Muscle layer of duodenum (tissue), 2 donors: Measurements from ENCODE around the gene STK32C.
"Not testable (repeated sequence)": the region's sequence is repeated elsewhere in the genome, so short reads cannot be mapped to it uniquely, and the experiment has no call there.

Experiments
- H3K27ac ChIP-seq: one replicate; pipeline ENCODE4 v1.7.0; 2013; ENCODE audit warnings: mild to moderate bottlenecking, low read length
- H3K27me3 ChIP-seq: one replicate; pipeline ENCODE4 v1.7.0; 2013; ENCODE audit warnings: low read depth, mild to moderate bottlenecking, control low read depth, low read length
- H3K36me3 ChIP-seq, 2 donors: one replicate each; pipeline ENCODE4 v1.7.0; 2013; ENCODE audit warnings: low read length in 2 of 2, control low read depth in 1 of 2, mild to moderate bottlenecking in 1 of 2; ENCODE audit not compliant: insufficient read depth in 2 of 2, control insufficient read depth in 1 of 2
- H3K4me1 ChIP-seq, 2 donors: one replicate each; pipeline ENCODE4 v1.7.0; 2013; ENCODE audit warnings: low read length in 2 of 2, mild to moderate bottlenecking in 2 of 2, control low read depth in 1 of 2, moderate library complexity in 1 of 2; ENCODE audit not compliant: insufficient read depth in 2 of 2, control insufficient read depth in 1 of 2
- H3K4me3 ChIP-seq, 2 donors: one replicate each; pipeline ENCODE4 v1.7.0; 2013; ENCODE audit warnings: low read length in 2 of 2, low read depth in 1 of 2, mild to moderate bottlenecking in 1 of 2
- H3K9me3 ChIP-seq, 2 donors: one replicate each; pipeline ENCODE4 v1.7.0; 2013; ENCODE audit warnings: low read length in 2 of 2, control low read depth in 1 of 2, mild to moderate bottlenecking in 1 of 2; ENCODE audit not compliant: control insufficient read depth in 1 of 2
- donor health status: healthy.

Gene STK32C

GRCh38 chr10:132165416-132165980, 142.3 kb downstream of the STK32C start:
- Histone ChIP-seq H3K4me1 (peaks cover 0 to 16% of the 10 kb centered on the region in 2 donors), H3K9me3 (no peaks in the 10 kb centered on the region), H3K36me3 (peaks cover 0 to 7% of the 10 kb centered on the region in 2 donors), H3K27ac (no peak overlapping the region), H3K27me3 (no peaks in the 10 kb centered on the region), H3K4me3 (no peak overlapping the region)

- peaks cover 0 to 16% of the 10 kb centered on the region in 2 donors for H3K4me1 ChIP-seq
- no peaks in the 10 kb centered on the region for H3K9me3 ChIP-seq
- H3K4me3 ChIP-seq = no peak overlapping the region
- no peak overlapping the region for H3K27ac ChIP-seq
- peaks cover 0 to 3% of the 10 kb centered on the region in 2 donors for H3K36me3 ChIP-seq
- no peaks in the 10 kb centered on the region for H3K27me3 ChIP-seq
Observed at GRCh38 chr10:132164761-132165278, 142.9 kb downstream of the STK32C start.

GRCh38 chr10:132163826-132164515, 143.8 kb downstream of the STK32C start:
- Histone ChIP-seq H3K27ac (no peak overlapping the region), H3K9me3 (no peaks in the 10 kb centered on the region), H3K27me3 (no peaks in the 10 kb centered on the region), H3K4me3 (no peak overlapping the region), H3K4me1 (peaks cover 0 to 16% of the 10 kb centered on the region in 2 donors), H3K36me3 (peaks cover 0 to 3% of the 10 kb centered on the region in 2 donors)

- H3K4me3 ChIP-seq = no peak overlapping the region
- H3K27me3 ChIP-seq = no peaks in the 10 kb centered on the region
- peaks cover 0 to 16% of the 10 kb centered on the region in 2 donors for H3K4me1 ChIP-seq
- no peak overlapping the region for H3K27ac ChIP-seq
- H3K36me3 ChIP-seq = peaks cover 0 to 3% of the 10 kb centered on the region in 2 donors
- H3K9me3 ChIP-seq = no peaks in the 10 kb centered on the region
Observed at GRCh38 chr10:132163278-132163765, 144.4 kb downstream of the STK32C start.

- no peak overlapping the region for H3K27ac ChIP-seq
- H3K9me3 ChIP-seq = no peaks in the 10 kb centered on the region
- H3K27me3 ChIP-seq = no peaks in the 10 kb centered on the region
- H3K4me1 ChIP-seq = peaks cover 0 to 16% of the 10 kb centered on the region in 2 donors
- H3K4me3 ChIP-seq = no peak overlapping the region
- H3K36me3 ChIP-seq = no peaks in the 10 kb centered on the region
Observed at GRCh38 chr10:132162590-132163277, 145.0 kb downstream of the STK32C start.

- no peaks in the 10 kb centered on the region for H3K9me3 ChIP-seq
- no peak overlapping the region for H3K27ac ChIP-seq
- peaks cover 0 to 16% of the 10 kb centered on the region in 2 donors for H3K4me1 ChIP-seq
- no peaks in the 10 kb centered on the region for H3K36me3 ChIP-seq
- H3K4me3 ChIP-seq = no peak overlapping the region
- no peaks in the 10 kb centered on the region for H3K27me3 ChIP-seq
Observed at GRCh38 chr10:132162021-132162531, 145.7 kb downstream of the STK32C start.

GRCh38 chr10:132160834-132161622, 146.7 kb downstream of the STK32C start:
- not testable (repeated sequence) for H3K36me3 ChIP-seq, H3K27ac ChIP-seq, H3K27me3 ChIP-seq, H3K9me3 ChIP-seq, H3K4me3 ChIP-seq
- peaks cover 0 to 16% of the 10 kb centered on the region in 2 donors for H3K4me1 ChIP-seq

- H3K27ac ChIP-seq = not testable (repeated sequence)
Observed at GRCh38 chr10:132160231-132160630, 147.5 kb downstream of the STK32C start.

GRCh38 chr10:132159302-132160230, 148.2 kb downstream of the STK32C start:
- H3K4me3 ChIP-seq, H3K9me3 ChIP-seq, H3K27me3 ChIP-seq, H3K27ac ChIP-seq, H3K36me3 ChIP-seq: not testable (repeated sequence)
- H3K4me1 ChIP-seq = peaks cover 0 to 16% of the 10 kb centered on the region in 2 donors

More at GRCh38 chr10:132160231-132160630, 147.5 kb downstream of the STK32C start:
- not testable (repeated sequence) for H3K36me3 ChIP-seq, H3K27me3 ChIP-seq, H3K9me3 ChIP-seq, H3K4me3 ChIP-seq
- H3K4me1 ChIP-seq = peaks cover 0 to 16% of the 10 kb centered on the region in 2 donors

GRCh38 chr10:132158823-132159222, 148.9 kb downstream of the STK32C start:
- no peak overlapping the region for H3K27ac ChIP-seq

More at GRCh38 chr10:132158823-132159222, 148.9 kb downstream of the STK32C start:
- H3K27me3 ChIP-seq = no peaks in the 10 kb centered on the region
- H3K4me3 ChIP-seq = no peak overlapping the region
- peaks cover 0 to 4% of the 10 kb centered on the region in 2 donors for H3K36me3 ChIP-seq
- no peaks in the 10 kb centered on the region for H3K9me3 ChIP-seq
- peaks cover 0 to 16% of the 10 kb centered on the region in 2 donors for H3K4me1 ChIP-seq
